HepG2 (cell line): ENCODE data around the gene INO80B. TPM values are rescaled to one million over a fixed set of nuclear protein-coding genes. Genes with fewer than 3 reads are reported as not detected.

Source experiments
- GZF1 ChIP-seq: sonication (generic); formaldehyde crosslinking; IDR thresholded peaks from 2 replicates; pipeline ENCODE4 v1.5.1; 2020; ENCODE audit warnings: mild to moderate bottlenecking, missing genetic modification reagents
- JUND ChIP-seq: sonication (generic); formaldehyde crosslinking; IDR thresholded peaks from 2 replicates; pipeline ENCODE4 v1.8.0; 2022; ENCODE audit warnings: mild to moderate bottlenecking, missing genetic modification reagents
- KAT8 ChIP-seq: IDR thresholded peaks from 2 replicates; pipeline ENCODE4 v1.6.1; 2016; ENCODE audit warnings: missing genetic modification reagents, missing compliant biosample characterization
- NCOR1 ChIP-seq: fragments of 200-600 bp; sonication (generic); IDR thresholded peaks from 2 replicates; pipeline ENCODE4 v1.7.0; 2017; ENCODE audit warnings: antibody characterized with exemption, low read length, borderline replicate concordance
- PHF5A ChIP-seq: IDR thresholded peaks from one replicate; pipeline ENCODE4 v1.6.1; 2018; ENCODE audit warnings: low read depth, missing genetic modification reagents; ENCODE audit not compliant: unreplicated experiment
- PHF8 ChIP-seq: sonication (generic); formaldehyde crosslinking; IDR thresholded peaks from 2 replicates; pipeline ENCODE4 v1.5.0; 2020; ENCODE audit warnings: missing genetic modification reagents
- SP1 ChIP-seq, 2 experiments: fragments of 450-650 bp in 1 of 2; sonication (generic) in 1 of 2; formaldehyde crosslinking in 1 of 2; IDR thresholded peaks; 2 replicates each; pipeline versions ENCODE4 v1.4.0 to v1.6.1; 2016 to 2020; ENCODE audit warnings: missing genetic modification reagents in 1 of 2
- TCF12 ChIP-seq, 2 experiments: fragments of 450-650 bp in 1 of 2; sonication (generic) in 1 of 2; formaldehyde crosslinking in 1 of 2; IDR thresholded peaks; 2 replicates each; pipeline versions ENCODE4 v1.6.1 to v1.8.0; 2017 to 2022; ENCODE audit warnings: antibody characterized with exemption in 1 of 2, mild to moderate bottlenecking in 1 of 2, missing genetic modification reagents in 1 of 2, moderate library complexity in 1 of 2
- THYN1 ChIP-seq: sonication (generic); formaldehyde crosslinking; IDR thresholded peaks from 2 replicates; pipeline ENCODE4 v1.8.1; 2023; ENCODE audit warnings: low read depth, mild to moderate bottlenecking, moderate library complexity, missing genetic modification reagents, borderline replicate concordance
- ZKSCAN1 ChIP-seq: fragments of 150-350 bp; IDR thresholded peaks from 2 replicates; pipeline ENCODE4 v1.6.1; 2014; ENCODE audit warnings: low read length
- ZMYM2 ChIP-seq: sonication (generic); formaldehyde crosslinking; IDR thresholded peaks from 2 replicates; pipeline ENCODE4 v1.8.0; 2022; ENCODE audit warnings: mild to moderate bottlenecking, missing genetic modification reagents
- ZMYM4 ChIP-seq: sonication (generic); formaldehyde crosslinking; IDR thresholded peaks from 2 replicates; pipeline ENCODE4 v1.8.1; 2023; ENCODE audit warnings: mild to moderate bottlenecking, missing genetic modification reagents
- ZNF501 ChIP-seq: sonication (generic); formaldehyde crosslinking; IDR thresholded peaks from 2 replicates; pipeline ENCODE4 v1.5.1; 2020; ENCODE audit warnings: mild to moderate bottlenecking, moderate library complexity, missing genetic modification reagents
- ZNF563 ChIP-seq: sonication (generic); formaldehyde crosslinking; IDR thresholded peaks from 2 replicates; pipeline ENCODE4 v1.8.0; 2022; ENCODE audit warnings: mild to moderate bottlenecking, moderate library complexity, missing genetic modification reagents
- ZNF629 ChIP-seq: sonication (generic); formaldehyde crosslinking; conservative IDR thresholded peaks from 2 replicates; pipeline ENCODE4 v1.5.0; 2020; ENCODE audit warnings: missing genetic modification reagents
- polyA plus RNA-seq, 8 experiments: library from polyadenylated mRNA; depleted of rRNA in 3 of 8; stranded (reverse) in 7 of 8; unstranded in 1 of 8; fragments of >200 nt; fragmentation: Illumina TruSeq in 4 of 8; extraction: Trizol in 4 of 8; gene quantifications; 2 replicates each; pipeline versions ENCODE4 v1.2.1 to v1.2.3, GENCODE V29; 2011 to 2016; ENCODE audit warnings: low read depth in 4 of 8, missing spikeins in 1 of 8, mixed read lengths in 1 of 8; ENCODE audit not compliant: insufficient read depth in 1 of 8
- total RNA-seq, 5 experiments: library from RNA; depleted of rRNA; stranded (reverse); fragments of >200 nt; fragmentation: Illumina TruSeq; extraction: Trizol; gene quantifications; 2 replicates each; pipeline ENCODE4 v1.2.3, GENCODE V29; 2016; ENCODE audit warnings: low read depth in 1 of 5
- TF ChIP-seq, protein P1 (sequence below): sonication (generic); formaldehyde crosslinking; IDR thresholded peaks from 2 replicates; pipeline ENCODE4 v1.4.0; 2020; ENCODE audit warnings: missing genetic modification reagents
- TF ChIP-seq, protein P2 (sequence below): sonication (generic); formaldehyde crosslinking; IDR thresholded peaks from 2 replicates; pipeline ENCODE4 v1.4.0; 2020; ENCODE audit warnings: missing genetic modification reagents
- TF ChIP-seq, protein P3 (sequence below): sonication (generic); formaldehyde crosslinking; IDR thresholded peaks from 2 replicates; pipeline ENCODE4 v1.4.0; 2020; ENCODE audit warnings: mild to moderate bottlenecking, missing genetic modification reagents
- TF ChIP-seq, protein P4 (sequence below): fragments of 450-650 bp; IDR thresholded peaks from 2 replicates; pipeline ENCODE4 v1.6.1; 2016

The INO80B gene
- total and polyA plus RNA-seq, 2 of the 13 experiments (the other 11 are each of a cell fraction or from before 2014, with no cell fraction given) = 6.2 to 14.5 TPM

DNA sequence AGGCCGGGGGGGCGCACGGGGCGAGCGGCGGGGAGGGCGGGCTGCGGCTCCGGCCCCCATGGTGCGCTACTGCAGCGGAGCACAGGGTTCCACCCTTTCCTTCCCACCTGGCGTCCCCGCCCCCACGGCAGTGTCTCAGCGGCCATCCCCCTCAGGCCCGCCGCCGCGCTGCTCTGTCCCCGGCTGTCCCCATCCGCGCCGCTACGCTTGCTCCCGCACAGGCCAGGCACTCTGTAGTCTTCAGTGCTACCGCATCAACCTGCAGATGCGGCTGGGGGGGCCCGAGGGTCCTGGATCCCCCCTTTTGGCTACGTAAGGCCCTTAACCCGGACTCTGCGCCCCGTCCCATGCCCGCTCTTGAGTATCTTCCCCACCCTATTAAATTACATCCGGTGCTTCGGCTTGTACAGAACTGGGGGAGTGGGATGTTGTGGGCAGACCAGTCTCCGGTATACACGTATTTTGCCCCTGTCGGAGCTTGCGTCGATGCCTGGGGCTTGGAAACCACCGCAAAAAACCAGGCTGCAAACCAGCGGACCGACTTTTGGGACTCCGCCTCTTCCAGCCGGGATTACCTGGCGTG is 2.8 kb downstream of the INO80B start (continued):
- TF ChIP-seq THYN1 (CRISPR knock-in tag) (peak; percentile 83; the same call in 1 of the 2 replicates), GZF1 (CRISPR knock-in tag) (peak; percentile 66; the same call in 1 of the 2 replicates), ZNF501 (CRISPR knock-in tag) (peak; percentile 92), PHF5A (CRISPR knock-in tag) (peak; percentile 54), ZMYM4 (CRISPR knock-in tag) (peak; percentile 64), TCF12 (IDR thresholded peaks at IDR 0.05) (no peak), TCF12 (CRISPR knock-in tag; IDR thresholded peaks at IDR 0.05) (peak; percentile 57; the same call in 1 of the 2 replicates), ZKSCAN1 (no peak), JUND (CRISPR knock-in tag) (no peak), ZNF629 (no peak), NCOR1 (peak; percentile 50; the same call in 1 of the 2 replicates), ZNF563 (CRISPR knock-in tag) (peak; percentile 91), ZMYM2 (peak; percentile 62; the same call in 1 of the 2 replicates), KAT8 (CRISPR knock-in tag) (peak; percentile 66), SP1 (IDR thresholded peaks at IDR 0.05) (no peak), SP1 (CRISPR knock-in tag; IDR thresholded peaks at IDR 0.05) (peak; percentile 77), PHF8 (CRISPR knock-in tag) (peak; percentile 82)
- TF ChIP-seq, protein P1, sequence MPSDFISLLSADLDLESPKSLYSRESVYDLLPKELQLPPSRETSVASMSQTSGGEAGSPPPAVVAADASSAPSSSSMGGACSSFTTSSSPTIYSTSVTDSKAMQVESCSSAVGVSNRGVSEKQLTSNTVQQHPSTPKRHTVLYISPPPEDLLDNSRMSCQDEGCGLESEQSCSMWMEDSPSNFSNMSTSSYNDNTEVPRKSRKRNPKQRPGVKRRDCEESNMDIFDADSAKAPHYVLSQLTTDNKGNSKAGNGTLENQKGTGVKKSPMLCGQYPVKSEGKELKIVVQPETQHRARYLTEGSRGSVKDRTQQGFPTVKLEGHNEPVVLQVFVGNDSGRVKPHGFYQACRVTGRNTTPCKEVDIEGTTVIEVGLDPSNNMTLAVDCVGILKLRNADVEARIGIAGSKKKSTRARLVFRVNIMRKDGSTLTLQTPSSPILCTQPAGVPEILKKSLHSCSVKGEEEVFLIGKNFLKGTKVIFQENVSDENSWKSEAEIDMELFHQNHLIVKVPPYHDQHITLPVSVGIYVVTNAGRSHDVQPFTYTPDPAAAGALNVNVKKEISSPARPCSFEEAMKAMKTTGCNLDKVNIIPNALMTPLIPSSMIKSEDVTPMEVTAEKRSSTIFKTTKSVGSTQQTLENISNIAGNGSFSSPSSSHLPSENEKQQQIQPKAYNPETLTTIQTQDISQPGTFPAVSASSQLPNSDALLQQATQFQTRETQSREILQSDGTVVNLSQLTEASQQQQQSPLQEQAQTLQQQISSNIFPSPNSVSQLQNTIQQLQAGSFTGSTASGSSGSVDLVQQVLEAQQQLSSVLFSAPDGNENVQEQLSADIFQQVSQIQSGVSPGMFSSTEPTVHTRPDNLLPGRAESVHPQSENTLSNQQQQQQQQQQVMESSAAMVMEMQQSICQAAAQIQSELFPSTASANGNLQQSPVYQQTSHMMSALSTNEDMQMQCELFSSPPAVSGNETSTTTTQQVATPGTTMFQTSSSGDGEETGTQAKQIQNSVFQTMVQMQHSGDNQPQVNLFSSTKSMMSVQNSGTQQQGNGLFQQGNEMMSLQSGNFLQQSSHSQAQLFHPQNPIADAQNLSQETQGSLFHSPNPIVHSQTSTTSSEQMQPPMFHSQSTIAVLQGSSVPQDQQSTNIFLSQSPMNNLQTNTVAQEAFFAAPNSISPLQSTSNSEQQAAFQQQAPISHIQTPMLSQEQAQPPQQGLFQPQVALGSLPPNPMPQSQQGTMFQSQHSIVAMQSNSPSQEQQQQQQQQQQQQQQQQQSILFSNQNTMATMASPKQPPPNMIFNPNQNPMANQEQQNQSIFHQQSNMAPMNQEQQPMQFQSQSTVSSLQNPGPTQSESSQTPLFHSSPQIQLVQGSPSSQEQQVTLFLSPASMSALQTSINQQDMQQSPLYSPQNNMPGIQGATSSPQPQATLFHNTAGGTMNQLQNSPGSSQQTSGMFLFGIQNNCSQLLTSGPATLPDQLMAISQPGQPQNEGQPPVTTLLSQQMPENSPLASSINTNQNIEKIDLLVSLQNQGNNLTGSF (CRISPR knock-in tag) = 0 out of 2 replicates have a peak, but pooled peaks have one; percentile 8
- TF ChIP-seq, protein P2, sequence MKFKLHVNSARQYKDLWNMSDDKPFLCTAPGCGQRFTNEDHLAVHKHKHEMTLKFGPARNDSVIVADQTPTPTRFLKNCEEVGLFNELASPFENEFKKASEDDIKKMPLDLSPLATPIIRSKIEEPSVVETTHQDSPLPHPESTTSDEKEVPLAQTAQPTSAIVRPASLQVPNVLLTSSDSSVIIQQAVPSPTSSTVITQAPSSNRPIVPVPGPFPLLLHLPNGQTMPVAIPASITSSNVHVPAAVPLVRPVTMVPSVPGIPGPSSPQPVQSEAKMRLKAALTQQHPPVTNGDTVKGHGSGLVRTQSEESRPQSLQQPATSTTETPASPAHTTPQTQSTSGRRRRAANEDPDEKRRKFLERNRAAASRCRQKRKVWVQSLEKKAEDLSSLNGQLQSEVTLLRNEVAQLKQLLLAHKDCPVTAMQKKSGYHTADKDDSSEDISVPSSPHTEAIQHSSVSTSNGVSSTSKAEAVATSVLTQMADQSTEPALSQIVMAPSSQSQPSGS (CRISPR knock-in tag) = peak; percentile 15; the same call in 1 of the 2 replicates
- TF ChIP-seq, protein P3, sequence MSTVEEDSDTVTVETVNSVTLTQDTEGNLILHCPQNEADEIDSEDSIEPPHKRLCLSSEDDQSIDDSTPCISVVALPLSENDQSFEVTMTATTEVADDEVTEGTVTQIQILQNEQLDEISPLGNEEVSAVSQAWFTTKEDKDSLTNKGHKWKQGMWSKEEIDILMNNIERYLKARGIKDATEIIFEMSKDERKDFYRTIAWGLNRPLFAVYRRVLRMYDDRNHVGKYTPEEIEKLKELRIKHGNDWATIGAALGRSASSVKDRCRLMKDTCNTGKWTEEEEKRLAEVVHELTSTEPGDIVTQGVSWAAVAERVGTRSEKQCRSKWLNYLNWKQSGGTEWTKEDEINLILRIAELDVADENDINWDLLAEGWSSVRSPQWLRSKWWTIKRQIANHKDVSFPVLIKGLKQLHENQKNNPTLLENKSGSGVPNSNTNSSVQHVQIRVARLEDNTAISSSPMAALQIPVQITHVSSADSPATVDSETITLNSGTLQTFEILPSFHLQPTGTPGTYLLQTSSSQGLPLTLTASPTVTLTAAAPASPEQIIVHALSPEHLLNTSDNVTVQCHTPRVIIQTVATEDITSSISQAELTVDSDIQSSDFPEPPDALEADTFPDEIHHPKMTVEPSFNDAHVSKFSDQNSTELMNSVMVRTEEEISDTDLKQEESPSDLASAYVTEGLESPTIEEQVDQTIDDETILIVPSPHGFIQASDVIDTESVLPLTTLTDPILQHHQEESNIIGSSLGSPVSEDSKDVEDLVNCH (CRISPR knock-in tag) = 0 out of 2 replicates have a peak, but pooled peaks have one; percentile 74
- TF ChIP-seq, protein P4, sequence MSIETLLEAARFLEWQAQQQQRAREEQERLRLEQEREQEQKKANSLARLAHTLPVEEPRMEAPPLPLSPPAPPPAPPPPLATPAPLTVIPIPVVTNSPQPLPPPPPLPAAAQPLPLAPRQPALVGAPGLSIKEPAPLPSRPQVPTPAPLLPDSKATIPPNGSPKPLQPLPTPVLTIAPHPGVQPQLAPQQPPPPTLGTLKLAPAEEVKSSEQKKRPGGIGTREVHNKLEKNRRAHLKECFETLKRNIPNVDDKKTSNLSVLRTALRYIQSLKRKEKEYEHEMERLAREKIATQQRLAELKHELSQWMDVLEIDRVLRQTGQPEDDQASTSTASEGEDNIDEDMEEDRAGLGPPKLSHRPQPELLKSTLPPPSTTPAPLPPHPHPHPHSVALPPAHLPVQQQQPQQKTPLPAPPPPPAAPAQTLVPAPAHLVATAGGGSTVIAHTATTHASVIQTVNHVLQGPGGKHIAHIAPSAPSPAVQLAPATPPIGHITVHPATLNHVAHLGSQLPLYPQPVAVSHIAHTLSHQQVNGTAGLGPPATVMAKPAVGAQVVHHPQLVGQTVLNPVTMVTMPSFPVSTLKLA = no peak
